ENCODE measurements around the gene ARHGEF16. TPM values are rescaled to one million over a fixed set of nuclear protein-coding genes. Genes with fewer than 3 reads are reported as not detected.

ARHGEF16 gene
- total RNA-seq, 1 experiment from 2014 or later, result 11.2 TPM

DNA sequence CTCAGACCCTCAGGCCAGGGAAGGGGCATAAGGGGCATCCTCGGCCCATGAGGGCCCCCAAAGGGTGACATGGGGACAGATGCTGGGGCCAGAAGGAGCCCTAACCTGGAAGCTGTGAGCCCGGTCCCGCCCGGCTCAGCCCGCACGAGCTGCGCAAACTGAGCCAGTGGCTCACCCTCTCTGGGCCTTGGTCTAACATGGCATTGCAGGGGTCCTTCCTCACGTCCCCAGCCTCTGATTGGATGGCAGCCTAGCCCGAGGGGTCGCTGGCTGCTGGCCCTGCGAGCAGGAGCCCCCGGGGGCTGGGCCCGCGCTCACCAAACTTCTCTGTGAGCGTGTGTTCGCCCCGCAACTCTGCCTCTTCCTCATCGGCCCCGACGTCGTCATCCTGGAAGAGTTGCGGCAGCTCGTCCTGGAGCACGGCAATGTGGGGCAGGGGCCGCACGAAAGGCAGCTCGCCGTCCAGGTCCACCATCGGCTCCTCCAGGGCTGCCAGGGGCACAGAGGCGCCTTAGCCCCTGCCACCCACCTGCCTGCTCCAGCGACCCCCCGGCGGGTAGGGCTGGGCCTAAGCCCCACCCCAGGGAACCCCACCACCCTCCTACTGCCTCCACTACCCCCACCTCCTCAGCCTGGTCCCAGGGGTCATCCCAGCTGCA is 54.4 kb downstream of the ARHGEF16 start:
- TF ChIP-seq EZH2 (IDR thresholded peaks at IDR 0.05; ENCODE audit: borderline replicate concordance, low read depth, low read length, poor library complexity, severe bottlenecking), result no peak
- no peak for TF ChIP-seq CTCF (conservative IDR thresholded peaks at IDR 0.05; ENCODE audit: low read depth, low read length)
- no TSS peak for BruUV-seq (replicated peaks)

GRCh38 chr1:3509721-3510120 is 55.3 kb downstream of the ARHGEF16 start:
- POLR2A ChIA-PET (ENCODE audit: low non-redundant PET), result no interaction called here

More for the DNA sequence above, 54.4 kb downstream of the ARHGEF16 start:
- ChIA-PET POLR2A (ENCODE audit: low non-redundant PET) (no interaction called here), CTCF (interaction anchor here (0.7 kb wide), 1 partner anchor 216 kb away, joined by 3 read pairs; no protein-coding TSS in a partner anchor)
- Histone ChIP-seq H3K4me3 (ENCODE audit: low read depth, low read length, poor library complexity, severe bottlenecking) (no peak overlapping the region), H3K4me1 (ENCODE audit: insufficient read depth, low read length, poor library complexity, severe bottlenecking) (no peaks in the 10 kb centered on the region), H3K36me3 (ENCODE audit: insufficient read depth, low read length, poor library complexity, severe bottlenecking) (no peaks in the 10 kb centered on the region), H3K27ac (ENCODE audit: low read depth, low read length, poor library complexity, severe bottlenecking) (no peak overlapping the region), H3K9me3 (ENCODE audit: low read depth, low read length, poor library complexity, severe bottlenecking) (no peaks in the 10 kb centered on the region), H3K27me3 (replicated peaks; ENCODE audit: insufficient read depth, low read depth, low read length, poor library complexity) (no peaks in the 10 kb centered on the region)
- no peak for DNase-seq (ENCODE audit: low spot score)
- intact Hi-C loops (cut with micrococcal nuclease; ENCODE audit: unreplicated experiment), result no loop called here

GRCh38 chr1:3510136-3510955 is 55.9 kb downstream of the ARHGEF16 start:
- intact Hi-C loops (cut with micrococcal nuclease; ENCODE audit: unreplicated experiment), result no loop called here
- DNase-seq (ENCODE audit: low spot score), result no peak
- POLR2A ChIA-PET (ENCODE audit: low non-redundant PET), result no interaction called here
- no peak overlapping the region for H3K27ac ChIP-seq (ENCODE audit: low read depth, low read length, poor library complexity, severe bottlenecking)
- H3K4me1 ChIP-seq (ENCODE audit: insufficient read depth, low read length, poor library complexity, severe bottlenecking), result no peaks in the 10 kb centered on the region
- TF ChIP-seq EZH2 (IDR thresholded peaks at IDR 0.05; ENCODE audit: borderline replicate concordance, low read depth, low read length, poor library complexity, severe bottlenecking), result no peak
- no peak for TF ChIP-seq CTCF (conservative IDR thresholded peaks at IDR 0.05; ENCODE audit: low read depth, low read length)
- H3K36me3 ChIP-seq (ENCODE audit: insufficient read depth, low read length, poor library complexity, severe bottlenecking), result no peaks in the 10 kb centered on the region
- H3K27me3 ChIP-seq (replicated peaks; ENCODE audit: insufficient read depth, low read depth, low read length, poor library complexity), result no peaks in the 10 kb centered on the region
- H3K9me3 ChIP-seq (ENCODE audit: low read depth, low read length, poor library complexity, severe bottlenecking), result no peaks in the 10 kb centered on the region
- CTCF ChIA-PET, result no interaction called here
- BruUV-seq (replicated peaks), result no TSS peak
- H3K4me3 ChIP-seq (ENCODE audit: low read depth, low read length, poor library complexity, severe bottlenecking), result no peak overlapping the region

More at GRCh38 chr1:3509721-3510120, 55.3 kb downstream of the ARHGEF16 start:
- Histone ChIP-seq H3K9me3 (ENCODE audit: low read depth, low read length, poor library complexity, severe bottlenecking) (no peaks in the 10 kb centered on the region), H3K4me1 (ENCODE audit: insufficient read depth, low read length, poor library complexity, severe bottlenecking) (no peaks in the 10 kb centered on the region), H3K36me3 (ENCODE audit: insufficient read depth, low read length, poor library complexity, severe bottlenecking) (no peaks in the 10 kb centered on the region), H3K4me3 (ENCODE audit: low read depth, low read length, poor library complexity, severe bottlenecking) (no peak overlapping the region), H3K27ac (ENCODE audit: low read depth, low read length, poor library complexity, severe bottlenecking) (no peak overlapping the region), H3K27me3 (replicated peaks; ENCODE audit: insufficient read depth, low read depth, low read length, poor library complexity) (no peaks in the 10 kb centered on the region)
- intact Hi-C loops (cut with micrococcal nuclease; ENCODE audit: unreplicated experiment), result no loop called here
- DNase-seq (ENCODE audit: low spot score), result no peak
- CTCF ChIA-PET, result no interaction called here
- BruUV-seq (replicated peaks), result no TSS peak
- TF ChIP-seq EZH2 (IDR thresholded peaks at IDR 0.05; ENCODE audit: borderline replicate concordance, low read depth, low read length, poor library complexity, severe bottlenecking), result no peak
- no peak for TF ChIP-seq CTCF (conservative IDR thresholded peaks at IDR 0.05; ENCODE audit: low read depth, low read length)
